ENCODE measurements around the gene S100A11.

DNA sequence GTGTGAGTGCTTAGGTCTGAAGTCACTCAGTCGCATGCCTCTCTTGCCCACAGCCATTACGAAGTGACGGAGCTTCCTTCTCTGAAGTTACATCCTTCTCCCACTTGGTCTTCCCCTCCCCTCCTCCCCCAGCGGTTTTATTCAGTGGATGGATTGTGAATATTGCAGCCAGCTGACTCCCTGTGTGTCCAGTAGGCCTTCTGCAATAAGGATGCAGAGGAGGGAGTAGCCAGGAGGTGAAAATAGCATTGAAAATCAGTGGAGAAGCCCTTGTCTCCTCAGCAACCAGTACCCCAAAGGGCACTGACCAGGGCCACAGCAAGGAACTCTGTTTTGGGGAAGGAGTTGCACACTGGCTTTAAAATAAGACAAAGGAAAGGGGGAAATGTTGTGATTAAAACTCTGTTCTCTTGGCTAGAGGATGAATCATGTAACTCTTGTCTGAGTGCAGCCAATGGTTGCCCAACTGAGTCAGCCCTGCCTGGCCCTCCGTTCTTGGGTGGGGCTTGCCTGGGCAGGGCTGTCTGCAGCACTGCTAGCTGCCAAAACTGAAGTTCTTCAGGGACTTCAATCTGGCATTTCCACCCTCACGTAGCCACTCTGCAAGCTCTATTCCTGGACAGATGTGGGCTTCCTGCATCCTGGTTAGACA is 47.5 kb downstream of the S100A11 start:
- TF ChIP-seq, protein P1, sequence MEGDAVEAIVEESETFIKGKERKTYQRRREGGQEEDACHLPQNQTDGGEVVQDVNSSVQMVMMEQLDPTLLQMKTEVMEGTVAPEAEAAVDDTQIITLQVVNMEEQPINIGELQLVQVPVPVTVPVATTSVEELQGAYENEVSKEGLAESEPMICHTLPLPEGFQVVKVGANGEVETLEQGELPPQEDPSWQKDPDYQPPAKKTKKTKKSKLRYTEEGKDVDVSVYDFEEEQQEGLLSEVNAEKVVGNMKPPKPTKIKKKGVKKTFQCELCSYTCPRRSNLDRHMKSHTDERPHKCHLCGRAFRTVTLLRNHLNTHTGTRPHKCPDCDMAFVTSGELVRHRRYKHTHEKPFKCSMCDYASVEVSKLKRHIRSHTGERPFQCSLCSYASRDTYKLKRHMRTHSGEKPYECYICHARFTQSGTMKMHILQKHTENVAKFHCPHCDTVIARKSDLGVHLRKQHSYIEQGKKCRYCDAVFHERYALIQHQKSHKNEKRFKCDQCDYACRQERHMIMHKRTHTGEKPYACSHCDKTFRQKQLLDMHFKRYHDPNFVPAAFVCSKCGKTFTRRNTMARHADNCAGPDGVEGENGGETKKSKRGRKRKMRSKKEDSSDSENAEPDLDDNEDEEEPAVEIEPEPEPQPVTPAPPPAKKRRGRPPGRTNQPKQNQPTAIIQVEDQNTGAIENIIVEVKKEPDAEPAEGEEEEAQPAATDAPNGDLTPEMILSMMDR (IDR thresholded peaks at IDR 0.05): no peak
- no peak for TF ChIP-seq POLR2A (IDR thresholded peaks at IDR 0.05)

Data from lower leg skin (tissue), 3 donors.